Stimulated activated CD4-positive, alpha-beta T cell treated with anti-CD3 and anti-CD28 coated beads, Interleukin-4, amount 100 ng/mL, for 48 hours (primary cell): Measurements from ENCODE around the gene PSMB5.
A peak's percentile ranks its signal among the peaks of the same experiment; 100 is the strongest.

ENCODE experiments used
- DNase-seq, 2 donors: peaks; one replicate each; pipeline ENCODE4 v3.0.0-alpha.2; 2020; ENCODE audit warnings: low read depth in 2 of 2

Gene PSMB5

GRCh38 chr14:22987291-22987690 lies 47.4 kb downstream of the PSMB5 start:
- no peak for DNase-seq

- DNase-seq: peak; percentile 84 to 91
Measured at GRCh38 chr14:22986508-22987054, 48.1 kb downstream of the PSMB5 start.

GRCh38 chr14:22985894-22986507 lies 48.7 kb downstream of the PSMB5 start:
- no peak for DNase-seq

- no peak for DNase-seq
Measured at GRCh38 chr14:22984959-22985658, 49.6 kb downstream of the PSMB5 start.

GRCh38 chr14:22982477-22983245 lies 52.0 kb downstream of the PSMB5 start, which contains the start of gene AJUBA:
AJUBA (minus strand) TSS chr14:22982551; CDS start chr14:22982266, 285 bp downstream.
- peak; percentile 67 to 73 for DNase-seq

GRCh38 chr14:22981876-22982476 lies 52.7 kb downstream of the PSMB5 start:
- no peak for DNase-seq

GRCh38 chr14:22981090-22981875 lies 53.4 kb downstream of the PSMB5 start:
- DNase-seq: no peak

GRCh38 chr14:22980672-22981089 lies 54.0 kb downstream of the PSMB5 start:
- peak in 1 of 2 donors; percentile 24 for DNase-seq

GRCh38 chr14:22979748-22980392 lies 54.8 kb downstream of the PSMB5 start:
- DNase-seq: no peak

- DNase-seq: no peak
Measured at GRCh38 chr14:22978981-22979671, 55.6 kb downstream of the PSMB5 start.

GRCh38 chr14:22978487-22978837 lies 56.2 kb downstream of the PSMB5 start:
- no peak for DNase-seq

GRCh38 chr14:22977684-22978486 lies 56.8 kb downstream of the PSMB5 start:
- no peak for DNase-seq

GRCh38 chr14:22977434-22977683 lies 57.3 kb downstream of the PSMB5 start:
- no peak for DNase-seq

- no peak for DNase-seq
Measured at GRCh38 chr14:22976620-22977433, 57.9 kb downstream of the PSMB5 start.
